ENCODE measurements around the gene ERBB4. TPM values are rescaled to one million over a fixed set of nuclear protein-coding genes. Genes with fewer than 3 reads are reported as not detected.

Gene ERBB4
- polyA plus RNA-seq (2013, experiment 1 of 2): 0.22 TPM
- polyA plus RNA-seq (2013, experiment 2 of 2): 0.28 TPM

DNA sequence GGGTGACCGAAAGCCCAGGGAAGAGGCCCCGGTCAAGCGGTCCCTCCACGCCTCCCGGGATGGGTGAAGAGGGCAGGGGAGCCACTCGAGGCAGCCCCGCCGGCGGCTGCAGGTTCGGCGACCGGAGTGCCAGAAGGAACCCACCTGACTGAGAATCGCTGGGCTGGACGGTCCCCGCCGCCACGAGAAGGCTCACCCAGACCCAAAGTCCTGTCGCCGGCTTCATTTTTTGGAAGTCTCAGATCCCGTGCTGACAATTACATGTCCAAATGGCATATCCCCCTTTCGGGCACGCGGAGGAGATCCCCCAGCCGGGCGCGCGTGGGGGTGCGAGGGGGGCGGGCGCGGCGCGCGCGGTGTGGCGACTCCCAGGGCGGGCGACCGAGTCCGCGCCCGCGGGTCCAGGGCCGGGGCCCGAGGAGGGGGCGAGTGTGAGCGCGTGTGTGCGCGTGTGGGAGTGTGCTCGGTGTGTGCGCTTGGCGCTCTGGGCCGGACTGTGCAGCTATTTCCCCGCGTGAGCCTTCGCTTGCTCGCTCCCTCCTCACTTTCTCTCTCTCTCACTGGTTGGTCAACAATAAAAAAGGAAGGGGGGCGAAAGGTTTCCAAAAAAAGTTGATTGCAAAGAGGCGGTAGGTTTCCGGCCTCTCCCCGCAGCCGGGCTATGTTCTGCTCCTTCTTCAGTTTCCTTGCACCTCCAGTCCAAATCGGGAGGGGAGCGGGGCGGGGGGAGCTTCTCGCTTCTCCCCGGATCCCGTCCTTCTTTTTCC is at the start of gene ERBB4:
Gene ERBB4 (minus strand): TSS at position 498 of the 767 bp plus-strand sequence. CDS start 272 bp downstream, at position 226.
- Histone ChIP-seq H3K4ac (ENCODE audit: low read length) (no peak within 1 kb of the TSS), H2AFZ (ENCODE audit: low read length) (peak within 1 kb of the TSS; percentile 98), H2BK5ac (ENCODE audit: low read length) (no peak within 1 kb of the TSS), H4K8ac (ENCODE audit: low read depth, low read length) (no peak within 1 kb of the TSS), H3K14ac (ENCODE audit: low read length) (peak within 1 kb of the TSS; percentile 64), H3K9me3 (replicated peaks in 1 of 2; ENCODE audit: control insufficient read depth in 2 of 2, insufficient read depth in 1 of 2, low read depth in 1 of 2, low read length in 2 of 2) (no peaks in the 10 kb centered on the region), H3K4me1 (ENCODE audit: control insufficient read depth in 2 of 2, insufficient read depth in 1 of 2, low read depth in 1 of 2, low read length in 2 of 2) (peaks cover 9 to 25% of the 10 kb centered on the region in 2 donors), H3K9ac (ENCODE audit: low read depth, low read length, poor library complexity) (peak within 1 kb of the TSS; percentile 57), H3K4me2 (ENCODE audit: insufficient read depth, low read length, poor library complexity, severe bottlenecking) (peak within 1 kb of the TSS; percentile 99), H2BK120ac (ENCODE audit: low read depth, low read length) (no peak within 1 kb of the TSS), H2BK12ac (ENCODE audit: low read length) (no peak within 1 kb of the TSS), H3K27ac (replicated peaks; ENCODE audit: low read length) (no peak within 1 kb of the TSS), H3K23ac (ENCODE audit: low read depth, low read length, poor library complexity) (peak within 1 kb of the TSS; percentile 23), H2BK15ac (ENCODE audit: low read length) (no peak within 1 kb of the TSS), H3K27me3 (ENCODE audit: control insufficient read depth in 3 of 3, insufficient read depth in 3 of 3, low read depth in 1 of 3, low read length in 3 of 3) (peaks cover 0 to 33% (median 10%) of the 10 kb centered on the region in 3 experiments), H3K79me1 (ENCODE audit: low read depth, low read length) (peaks cover 2% of the 10 kb centered on the region), H4K91ac (ENCODE audit: low read depth, low read length, poor library complexity) (no peak within 1 kb of the TSS), H3K4me3 (ENCODE audit: low read length in 2 of 2) (peak within 1 kb of the TSS; percentile 61 to 96), H2AK5ac (ENCODE audit: low read depth, low read length) (no peak within 1 kb of the TSS), H3K36me3 (replicated peaks in 1 of 2; ENCODE audit: control insufficient read depth in 2 of 2, insufficient read depth in 2 of 2, low read length in 2 of 2) (no peaks in the 10 kb centered on the region), H3K18ac (ENCODE audit: low read length) (peak within 1 kb of the TSS; percentile 12)
- DNase-seq (ENCODE audit: low spot score): peak; percentile 21
- no CpG with 5 or more reads among the region's 69 CpGs for WGBS, 2 donors (ENCODE audit: extremely low coverage in 2 of 2, insufficient read length in 2 of 2, insufficient replicate concordance in 1 of 2)

DNA sequence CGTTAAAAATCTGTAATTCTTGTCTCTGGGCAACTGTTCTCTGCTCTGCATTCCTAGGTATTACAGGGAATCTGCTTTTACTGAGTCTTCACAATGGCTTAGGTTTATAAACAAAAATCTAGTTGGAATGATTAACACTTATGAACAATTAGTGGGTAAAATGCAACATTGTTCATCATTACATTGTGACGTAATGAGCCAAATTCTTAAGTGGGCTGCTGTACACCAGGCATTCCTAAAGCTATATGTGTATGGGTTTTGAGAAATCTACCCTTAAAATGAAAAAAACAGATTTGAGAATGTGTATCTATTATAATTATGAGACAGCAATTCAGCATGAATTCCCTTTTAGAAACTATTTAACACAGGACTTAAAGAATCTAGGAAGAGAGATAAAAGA is 41.5 kb upstream of the ERBB4 start:
- no CpG with 5 or more reads among the region's 2 CpGs for WGBS, 2 donors (ENCODE audit: extremely low coverage in 2 of 2, insufficient read length in 2 of 2, insufficient replicate concordance in 1 of 2)
- Histone ChIP-seq H2AK5ac (ENCODE audit: low read depth, low read length) (no peak overlapping the region), H3K4me3 (ENCODE audit: low read length in 2 of 2) (no peak overlapping the region), H3K23ac (ENCODE audit: low read depth, low read length, poor library complexity) (no peak overlapping the region), H3K18ac (ENCODE audit: low read length) (no peak overlapping the region), H3K27ac (replicated peaks; ENCODE audit: low read length) (no peak overlapping the region), H2BK5ac (ENCODE audit: low read length) (no peak overlapping the region), H3K4ac (ENCODE audit: low read length) (no peak overlapping the region), H2BK120ac (ENCODE audit: low read depth, low read length) (no peak overlapping the region), H2BK15ac (ENCODE audit: low read length) (no peak overlapping the region), H3K9ac (ENCODE audit: low read depth, low read length, poor library complexity) (no peak overlapping the region), H3K4me1 (ENCODE audit: control insufficient read depth in 2 of 2, insufficient read depth in 1 of 2, low read depth in 1 of 2, low read length in 2 of 2) (no peaks in the 10 kb centered on the region), H3K4me2 (ENCODE audit: insufficient read depth, low read length, poor library complexity, severe bottlenecking) (no peak overlapping the region), H3K36me3 (replicated peaks in 1 of 2; ENCODE audit: control insufficient read depth in 2 of 2, insufficient read depth in 2 of 2, low read length in 2 of 2) (no peaks in the 10 kb centered on the region), H2AFZ (ENCODE audit: low read length) (no peak overlapping the region), H3K79me1 (ENCODE audit: low read depth, low read length) (no peaks in the 10 kb centered on the region), H4K8ac (ENCODE audit: low read depth, low read length) (no peak overlapping the region), H3K27me3 (ENCODE audit: control insufficient read depth in 3 of 3, insufficient read depth in 3 of 3, low read depth in 1 of 3, low read length in 3 of 3) (no peaks in the 10 kb centered on the region), H3K9me3 (replicated peaks in 1 of 2; ENCODE audit: control insufficient read depth in 2 of 2, insufficient read depth in 1 of 2, low read depth in 1 of 2, low read length in 2 of 2) (peaks cover 0 to 5% of the 10 kb centered on the region in 2 donors), H3K14ac (ENCODE audit: low read length) (no peak overlapping the region), H4K91ac (ENCODE audit: low read depth, low read length, poor library complexity) (no peak overlapping the region), H2BK12ac (ENCODE audit: low read length) (no peak overlapping the region)
- no peak for DNase-seq (ENCODE audit: low spot score)

DNA sequence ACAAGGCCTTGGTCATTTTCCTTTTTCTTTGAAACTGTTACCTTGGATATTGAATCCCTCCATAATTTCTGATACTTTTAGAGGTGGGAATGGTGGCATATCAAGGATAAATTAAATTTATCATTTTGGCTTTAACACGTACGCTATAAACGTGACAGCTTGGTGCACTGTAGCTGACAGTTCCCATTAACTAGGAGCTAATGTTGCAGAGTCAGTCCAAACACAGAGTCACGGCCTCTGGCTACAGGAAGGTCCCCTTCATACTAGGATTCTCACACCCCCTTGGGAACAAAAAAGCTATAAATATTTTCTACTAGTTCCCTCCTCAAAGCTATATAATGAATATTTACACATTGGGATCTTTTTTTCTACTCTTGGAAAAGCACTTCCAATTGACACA is 17.7 kb upstream of the ERBB4 start:
- Histone ChIP-seq H2AK5ac (ENCODE audit: low read depth, low read length) (no peak overlapping the region), H3K4me1 (ENCODE audit: control insufficient read depth in 2 of 2, insufficient read depth in 1 of 2, low read depth in 1 of 2, low read length in 2 of 2) (no peaks in the 10 kb centered on the region), H2AFZ (ENCODE audit: low read length) (no peak overlapping the region), H2BK12ac (ENCODE audit: low read length) (no peak overlapping the region), H3K18ac (ENCODE audit: low read length) (no peak overlapping the region), H3K27ac (replicated peaks; ENCODE audit: low read length) (no peak overlapping the region), H4K8ac (ENCODE audit: low read depth, low read length) (no peak overlapping the region), H3K23ac (ENCODE audit: low read depth, low read length, poor library complexity) (no peak overlapping the region), H3K4ac (ENCODE audit: low read length) (no peak overlapping the region), H2BK120ac (ENCODE audit: low read depth, low read length) (no peak overlapping the region), H3K36me3 (replicated peaks in 1 of 2; ENCODE audit: control insufficient read depth in 2 of 2, insufficient read depth in 2 of 2, low read length in 2 of 2) (no peaks in the 10 kb centered on the region), H3K14ac (ENCODE audit: low read length) (no peak overlapping the region), H3K4me3 (ENCODE audit: low read length in 2 of 2) (no peak overlapping the region), H3K79me1 (ENCODE audit: low read depth, low read length) (no peaks in the 10 kb centered on the region), H2BK5ac (ENCODE audit: low read length) (no peak overlapping the region), H3K4me2 (ENCODE audit: insufficient read depth, low read length, poor library complexity, severe bottlenecking) (no peak overlapping the region), H3K27me3 (ENCODE audit: control insufficient read depth in 3 of 3, insufficient read depth in 3 of 3, low read depth in 1 of 3, low read length in 3 of 3) (no peaks in the 10 kb centered on the region), H2BK15ac (ENCODE audit: low read length) (no peak overlapping the region), H4K91ac (ENCODE audit: low read depth, low read length, poor library complexity) (no peak overlapping the region), H3K9me3 (replicated peaks in 1 of 2; ENCODE audit: control insufficient read depth in 2 of 2, insufficient read depth in 1 of 2, low read depth in 1 of 2, low read length in 2 of 2) (no peaks in the 10 kb centered on the region), H3K9ac (ENCODE audit: low read depth, low read length, poor library complexity) (no peak overlapping the region)
- no peak for DNase-seq (ENCODE audit: low spot score)
- WGBS, 2 donors (ENCODE audit: extremely low coverage in 2 of 2, insufficient read length in 2 of 2, insufficient replicate concordance in 1 of 2): no CpG with 5 or more reads among the region's 4 CpGs

DNA sequence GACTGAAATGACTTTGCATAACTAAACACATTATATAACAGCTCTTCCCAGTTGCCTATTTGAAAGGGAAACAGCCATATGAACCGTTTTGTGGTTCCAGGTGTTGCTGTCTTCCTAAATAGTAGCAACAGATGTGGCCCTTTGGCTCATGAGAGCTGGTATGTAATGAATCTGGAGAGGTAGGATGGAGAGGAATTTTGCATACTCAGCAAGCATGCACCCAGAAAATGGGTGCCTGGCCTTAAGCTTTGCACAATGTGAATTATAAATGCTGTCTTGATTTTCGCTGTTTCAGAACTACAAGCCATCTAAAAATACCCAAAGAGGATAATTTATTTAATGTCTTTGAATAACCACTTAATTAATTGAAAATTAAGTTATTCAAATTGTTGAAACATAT is 15.6 kb upstream of the ERBB4 start:
- Histone ChIP-seq H3K4me2 (ENCODE audit: insufficient read depth, low read length, poor library complexity, severe bottlenecking) (no peak overlapping the region), H2BK120ac (ENCODE audit: low read depth, low read length) (no peak overlapping the region), H3K14ac (ENCODE audit: low read length) (no peak overlapping the region), H3K4me1 (ENCODE audit: control insufficient read depth in 2 of 2, insufficient read depth in 1 of 2, low read depth in 1 of 2, low read length in 2 of 2) (peaks cover 0 to 7% of the 10 kb centered on the region in 2 donors), H2BK15ac (ENCODE audit: low read length) (no peak overlapping the region), H2AFZ (ENCODE audit: low read length) (no peak overlapping the region), H2AK5ac (ENCODE audit: low read depth, low read length) (no peak overlapping the region), H3K27ac (replicated peaks; ENCODE audit: low read length) (no peak overlapping the region), H3K36me3 (replicated peaks in 1 of 2; ENCODE audit: control insufficient read depth in 2 of 2, insufficient read depth in 2 of 2, low read length in 2 of 2) (no peaks in the 10 kb centered on the region), H4K91ac (ENCODE audit: low read depth, low read length, poor library complexity) (no peak overlapping the region), H3K9ac (ENCODE audit: low read depth, low read length, poor library complexity) (no peak overlapping the region), H3K4ac (ENCODE audit: low read length) (no peak overlapping the region), H3K27me3 (ENCODE audit: control insufficient read depth in 3 of 3, insufficient read depth in 3 of 3, low read depth in 1 of 3, low read length in 3 of 3) (no peaks in the 10 kb centered on the region), H3K9me3 (replicated peaks in 1 of 2; ENCODE audit: control insufficient read depth in 2 of 2, insufficient read depth in 1 of 2, low read depth in 1 of 2, low read length in 2 of 2) (no peaks in the 10 kb centered on the region), H4K8ac (ENCODE audit: low read depth, low read length) (no peak overlapping the region), H2BK5ac (ENCODE audit: low read length) (no peak overlapping the region), H3K79me1 (ENCODE audit: low read depth, low read length) (no peaks in the 10 kb centered on the region), H3K23ac (ENCODE audit: low read depth, low read length, poor library complexity) (no peak overlapping the region), H3K4me3 (ENCODE audit: low read length in 2 of 2) (no peak overlapping the region), H2BK12ac (ENCODE audit: low read length) (no peak overlapping the region), H3K18ac (ENCODE audit: low read length) (no peak overlapping the region)
- no peak for DNase-seq (ENCODE audit: low spot score)
- WGBS, 2 donors (ENCODE audit: extremely low coverage in 2 of 2, insufficient read length in 2 of 2, insufficient replicate concordance in 1 of 2): no CpG with 5 or more reads among the region's 2 CpGs

Measured in neuronal stem cell (in vitro differentiated cells).